ENCODE data around the gene KCNMA1.

KCNMA1 gene

GRCh38 chr10:76945166-76945565 is 692.4 kb downstream of the KCNMA1 start:
- Mint-ChIP-seq H3K4me1 (ENCODE audit: low read depth) (no peaks in the 10 kb centered on the region), H3K27me3 (ENCODE audit: low read depth) (no peaks in the 10 kb centered on the region), H3K36me3 (ENCODE audit: low read depth) (no peaks in the 10 kb centered on the region), H3K4me3 (no peak overlapping the region), H3K27ac (no peak overlapping the region), H3K9me3 (no peaks in the 10 kb centered on the region)
- no peak for DNase-seq (ENCODE audit: low spot score)

- no peaks in the 10 kb centered on the region for H3K4me1 Mint-ChIP-seq (ENCODE audit: low read depth)
- H3K27me3 Mint-ChIP-seq (ENCODE audit: low read depth) = no peaks in the 10 kb centered on the region
- H3K27ac Mint-ChIP-seq = no peak overlapping the region
- no peak for DNase-seq (ENCODE audit: low spot score)
- H3K4me3 Mint-ChIP-seq = no peak overlapping the region
- no peaks in the 10 kb centered on the region for H3K9me3 Mint-ChIP-seq
- no peaks in the 10 kb centered on the region for H3K36me3 Mint-ChIP-seq (ENCODE audit: low read depth)
These were observed 693.0 kb downstream of the KCNMA1 start for GRCh38 chr10:76944640-76945039.

GRCh38 chr10:76942628-76943416 is 694.8 kb downstream of the KCNMA1 start:
- no peak overlapping the region for H3K27ac Mint-ChIP-seq
- H3K4me1 Mint-ChIP-seq (ENCODE audit: low read depth) = no peaks in the 10 kb centered on the region
- DNase-seq (ENCODE audit: low spot score) = no peak
- H3K36me3 Mint-ChIP-seq (ENCODE audit: low read depth) = no peaks in the 10 kb centered on the region
- H3K4me3 Mint-ChIP-seq = no peak overlapping the region
- H3K9me3 Mint-ChIP-seq = no peaks in the 10 kb centered on the region
- H3K27me3 Mint-ChIP-seq (ENCODE audit: low read depth) = no peaks in the 10 kb centered on the region

DNA sequence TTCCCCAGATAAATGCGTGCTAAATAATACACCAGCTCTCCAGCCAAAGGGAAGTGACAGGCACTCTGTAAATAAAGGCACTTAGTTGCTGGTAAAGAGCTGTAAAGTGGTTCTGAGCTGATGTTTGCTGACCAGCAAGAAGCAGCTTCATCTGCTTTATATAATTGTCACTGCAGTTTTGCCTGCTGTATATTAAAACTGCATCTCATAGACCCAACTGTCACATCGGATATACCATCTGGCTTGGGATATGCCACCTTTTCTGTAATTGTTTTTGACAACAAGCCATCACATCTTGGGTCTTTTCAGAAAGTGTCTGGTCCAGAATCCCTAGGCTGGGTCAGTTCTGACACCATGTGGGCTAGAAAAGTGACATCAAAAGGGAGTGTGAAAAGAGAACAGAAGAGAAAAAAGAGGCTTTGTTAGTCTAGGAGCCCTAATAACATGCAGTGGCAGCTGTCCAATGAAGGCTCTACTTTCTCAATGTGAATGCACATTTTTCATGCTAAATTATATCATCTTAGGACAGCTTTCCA is 697.6 kb downstream of the KCNMA1 start:
- Mint-ChIP-seq H3K4me1 (ENCODE audit: low read depth) (no peaks in the 10 kb centered on the region), H3K9me3 (no peaks in the 10 kb centered on the region), H3K27me3 (ENCODE audit: low read depth) (no peaks in the 10 kb centered on the region), H3K4me3 (no peak overlapping the region), H3K36me3 (ENCODE audit: low read depth) (no peaks in the 10 kb centered on the region), H3K27ac (no peak overlapping the region)
- DNase-seq (ENCODE audit: low spot score) = no peak

DNA sequence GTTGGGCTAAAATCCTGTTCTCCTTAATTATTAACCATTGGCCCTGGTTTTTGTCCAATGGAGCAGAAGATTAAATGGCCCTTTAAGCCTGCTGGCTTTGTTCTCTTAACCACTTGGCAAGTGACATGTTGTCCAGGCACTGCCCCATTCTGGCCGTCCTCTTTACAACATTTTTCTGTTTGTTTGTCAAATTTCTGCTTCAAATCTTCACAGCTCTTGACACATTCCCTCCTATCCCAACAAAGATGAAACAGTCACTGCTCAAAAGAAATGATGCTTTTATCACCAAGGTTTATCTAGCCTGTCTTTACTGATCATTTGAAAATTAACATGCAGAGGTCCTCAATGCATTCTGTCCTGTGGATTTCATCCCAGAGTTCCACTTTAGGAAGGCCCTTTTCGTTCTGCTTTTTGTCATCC is 700.4 kb downstream of the KCNMA1 start:
- no peaks in the 10 kb centered on the region for H3K4me1 Mint-ChIP-seq (ENCODE audit: low read depth)
- no peaks in the 10 kb centered on the region for H3K36me3 Mint-ChIP-seq (ENCODE audit: low read depth)
- no peak for DNase-seq (ENCODE audit: low spot score)
- H3K27me3 Mint-ChIP-seq (ENCODE audit: low read depth) = no peaks in the 10 kb centered on the region
- no peaks in the 10 kb centered on the region for H3K9me3 Mint-ChIP-seq
- H3K27ac Mint-ChIP-seq = no peak overlapping the region
- H3K4me3 Mint-ChIP-seq = no peak overlapping the region

DNA sequence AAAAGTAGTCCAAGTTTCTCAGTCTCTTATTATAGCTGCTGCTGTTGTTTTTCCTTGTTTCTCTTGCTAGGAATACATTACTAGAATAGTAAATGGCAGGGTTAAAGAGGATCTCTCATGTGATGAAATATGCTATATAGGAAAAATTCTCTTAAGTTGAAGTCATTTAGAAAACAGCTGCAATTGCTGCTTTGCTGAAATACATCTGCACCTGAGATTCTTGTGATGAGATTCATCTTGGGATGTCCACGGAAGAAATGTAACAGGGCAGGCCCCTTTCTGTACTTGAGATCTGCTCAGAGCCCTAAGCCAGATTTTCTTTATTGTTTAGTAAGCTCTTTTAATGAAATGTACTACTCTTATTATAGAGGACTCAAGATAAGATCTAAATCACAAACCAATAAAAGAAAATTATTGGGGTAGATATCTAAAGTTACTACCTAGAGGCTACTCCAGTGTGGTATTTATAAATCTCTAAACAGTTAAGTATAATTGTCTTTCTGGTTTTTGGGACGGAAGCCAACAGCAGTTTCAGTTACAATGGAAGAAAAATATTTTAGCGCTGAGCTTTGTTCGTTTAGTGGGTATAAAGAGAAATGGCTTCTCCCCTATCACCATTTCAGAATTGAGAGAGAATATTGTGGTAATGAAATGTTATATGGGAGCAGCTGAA is 701.5 kb downstream of the KCNMA1 start:
- H3K27me3 Mint-ChIP-seq (ENCODE audit: low read depth) = no peaks in the 10 kb centered on the region
- no peak overlapping the region for H3K4me3 Mint-ChIP-seq
- no peaks in the 10 kb centered on the region for H3K4me1 Mint-ChIP-seq (ENCODE audit: low read depth)
- H3K36me3 Mint-ChIP-seq (ENCODE audit: low read depth) = no peaks in the 10 kb centered on the region
- no peaks in the 10 kb centered on the region for H3K9me3 Mint-ChIP-seq
- no peak overlapping the region for H3K27ac Mint-ChIP-seq
- no peak for DNase-seq (ENCODE audit: low spot score)

- no peak overlapping the region for H3K27ac Mint-ChIP-seq
- H3K27me3 Mint-ChIP-seq (ENCODE audit: low read depth) = no peaks in the 10 kb centered on the region
- H3K4me1 Mint-ChIP-seq (ENCODE audit: low read depth) = no peaks in the 10 kb centered on the region
- no peak for DNase-seq (ENCODE audit: low spot score)
- H3K4me3 Mint-ChIP-seq = no peak overlapping the region
- no peaks in the 10 kb centered on the region for H3K9me3 Mint-ChIP-seq
- H3K36me3 Mint-ChIP-seq (ENCODE audit: low read depth) = no peaks in the 10 kb centered on the region
These were observed 709.0 kb downstream of the KCNMA1 start for GRCh38 chr10:76928565-76928964.

DNA sequence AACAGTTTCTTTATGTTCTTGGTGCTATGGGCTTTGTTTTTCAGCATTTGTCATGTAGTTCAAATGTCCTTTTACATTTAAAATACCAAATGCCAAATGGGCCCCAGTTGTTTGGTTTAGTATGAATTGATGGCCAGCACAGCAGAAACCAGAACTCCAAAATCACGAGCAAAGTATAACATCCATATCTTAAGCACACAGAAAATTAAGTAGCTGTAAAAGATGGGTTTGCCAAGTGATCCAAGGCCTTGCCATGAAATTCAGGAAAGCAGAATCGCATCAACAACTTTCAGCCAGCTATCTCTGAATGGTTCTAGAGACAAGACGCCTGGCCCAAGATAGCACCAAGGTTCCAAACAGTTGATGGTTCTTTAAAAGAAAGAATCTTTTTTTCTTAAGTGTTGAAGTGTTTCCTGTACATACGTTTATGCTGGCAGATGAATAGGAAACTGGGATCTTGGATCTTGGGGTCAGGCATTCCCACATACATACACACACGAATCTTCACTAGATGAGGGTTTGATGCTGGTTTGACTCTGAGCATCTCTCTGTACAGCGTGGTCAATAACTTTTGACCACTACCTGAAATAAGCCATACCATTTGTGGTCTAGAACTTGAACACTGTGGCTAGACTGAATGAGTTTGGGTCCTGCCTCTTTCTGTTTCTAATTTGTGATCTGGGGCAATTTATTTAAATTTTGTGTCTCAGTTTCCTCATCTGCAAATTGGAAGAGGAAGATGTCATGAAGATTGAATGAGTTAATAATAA is 711.8 kb downstream of the KCNMA1 start:
- H3K27me3 Mint-ChIP-seq (ENCODE audit: low read depth) = no peaks in the 10 kb centered on the region
- no peaks in the 10 kb centered on the region for H3K36me3 Mint-ChIP-seq (ENCODE audit: low read depth)
- H3K27ac Mint-ChIP-seq = no peak overlapping the region
- H3K9me3 Mint-ChIP-seq = no peaks in the 10 kb centered on the region
- no peaks in the 10 kb centered on the region for H3K4me1 Mint-ChIP-seq (ENCODE audit: low read depth)
- no peak for DNase-seq (ENCODE audit: low spot score)
- H3K4me3 Mint-ChIP-seq = no peak overlapping the region

DNA sequence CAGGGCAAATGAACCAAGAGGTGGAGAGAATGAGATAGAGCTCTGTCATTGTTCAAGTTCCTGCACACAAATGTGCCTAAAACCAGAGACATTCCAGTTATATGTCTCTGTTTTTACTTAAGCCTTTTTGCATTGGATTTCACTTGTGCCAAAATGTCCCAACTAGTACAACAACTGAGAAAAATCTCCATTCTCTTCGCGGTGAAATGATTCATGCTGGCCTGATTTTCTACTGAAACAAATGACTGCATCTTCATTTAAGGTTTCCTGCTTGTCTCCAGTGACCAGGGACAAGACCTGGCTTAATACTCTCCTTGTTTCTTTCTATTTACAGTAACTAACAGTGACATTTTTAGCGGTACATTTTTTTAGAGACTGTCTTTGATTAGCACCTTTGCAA is 714.9 kb downstream of the KCNMA1 start:
- Mint-ChIP-seq H3K9me3 (no peaks in the 10 kb centered on the region), H3K27ac (no peak overlapping the region), H3K36me3 (ENCODE audit: low read depth) (no peaks in the 10 kb centered on the region), H3K4me3 (no peak overlapping the region), H3K27me3 (ENCODE audit: low read depth) (no peaks in the 10 kb centered on the region), H3K4me1 (ENCODE audit: low read depth) (no peaks in the 10 kb centered on the region)
- DNase-seq (ENCODE audit: low spot score) = no peak

DNA sequence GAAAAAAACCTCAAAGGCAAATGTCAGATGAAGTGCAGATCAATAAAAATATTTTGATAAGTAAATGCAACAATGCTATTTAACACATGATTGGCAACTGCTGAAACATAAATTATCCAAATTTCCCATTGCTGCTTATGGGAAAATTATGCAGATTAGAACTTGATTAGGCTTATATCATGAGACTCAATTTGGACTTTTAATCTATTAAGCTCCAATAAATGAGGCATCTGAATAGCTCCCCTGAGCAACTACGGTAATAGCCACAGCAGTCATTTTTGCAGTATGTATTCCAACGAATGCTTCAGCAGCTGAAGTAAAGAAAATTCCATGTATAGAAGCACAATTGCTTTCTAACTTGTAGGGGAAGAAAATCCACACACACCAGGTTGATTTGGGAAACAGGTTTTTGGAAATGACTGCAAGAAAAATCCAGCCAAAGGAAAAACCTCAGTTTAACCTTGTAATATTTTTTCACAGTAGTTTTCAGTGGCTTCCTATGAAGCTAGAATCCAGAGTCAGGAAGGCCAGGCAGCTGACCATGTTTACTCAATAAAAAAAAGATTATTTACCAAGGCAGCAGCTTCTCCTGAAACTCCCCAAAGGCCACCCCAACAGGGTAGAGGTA is 716.1 kb downstream of the KCNMA1 start:
- H3K27me3 Mint-ChIP-seq (ENCODE audit: low read depth) = no peaks in the 10 kb centered on the region
- no peaks in the 10 kb centered on the region for H3K4me1 Mint-ChIP-seq (ENCODE audit: low read depth)
- no peak overlapping the region for H3K27ac Mint-ChIP-seq
- no peaks in the 10 kb centered on the region for H3K9me3 Mint-ChIP-seq
- no peak for DNase-seq (ENCODE audit: low spot score)
- no peak overlapping the region for H3K4me3 Mint-ChIP-seq
- H3K36me3 Mint-ChIP-seq (ENCODE audit: low read depth) = no peaks in the 10 kb centered on the region

DNA sequence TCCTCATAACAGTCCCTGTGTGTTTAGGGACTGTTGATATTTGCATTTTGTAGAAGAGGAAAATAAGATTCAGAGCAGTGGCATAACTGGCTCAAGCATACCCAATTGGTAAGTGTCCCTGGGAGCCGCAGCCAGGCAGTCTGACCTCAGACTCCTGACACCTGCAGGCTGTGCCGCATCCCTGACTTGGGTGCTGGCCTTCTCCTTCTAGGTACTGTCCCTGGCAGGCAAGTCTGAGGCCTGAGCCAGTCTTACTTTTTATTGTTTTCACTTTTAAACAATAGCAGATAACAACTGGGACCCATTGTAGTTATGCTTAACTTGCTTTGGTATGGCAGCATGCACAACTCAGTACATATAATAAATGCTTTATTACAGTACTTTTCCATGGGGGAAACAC is 717.0 kb downstream of the KCNMA1 start:
- no peaks in the 10 kb centered on the region for H3K4me1 Mint-ChIP-seq (ENCODE audit: low read depth)
- no peak for DNase-seq (ENCODE audit: low spot score)
- H3K9me3 Mint-ChIP-seq = no peaks in the 10 kb centered on the region
- H3K36me3 Mint-ChIP-seq (ENCODE audit: low read depth) = no peaks in the 10 kb centered on the region
- H3K27me3 Mint-ChIP-seq (ENCODE audit: low read depth) = no peaks in the 10 kb centered on the region
- no peak overlapping the region for H3K27ac Mint-ChIP-seq
- H3K4me3 Mint-ChIP-seq = no peak overlapping the region

DNA sequence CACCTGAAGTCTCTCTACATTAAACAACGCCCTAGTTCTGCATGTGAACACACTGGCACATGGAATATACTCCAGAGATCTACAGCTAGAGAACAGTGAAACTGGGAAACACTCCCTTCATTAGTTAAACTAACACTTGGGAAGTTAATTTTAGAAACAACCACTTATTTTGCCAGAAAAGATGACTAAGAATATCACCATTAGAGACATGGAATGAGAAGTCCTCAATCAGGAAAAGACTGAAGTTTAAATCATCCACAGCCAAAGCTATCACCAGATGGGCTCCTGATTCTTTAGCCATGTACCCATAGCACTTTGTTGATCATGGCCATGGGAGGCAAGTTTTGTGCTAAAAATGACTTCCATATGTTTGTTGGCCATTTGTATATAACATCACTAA is 719.5 kb downstream of the KCNMA1 start:
- no peak overlapping the region for H3K27ac Mint-ChIP-seq
- H3K27me3 Mint-ChIP-seq (ENCODE audit: low read depth) = no peaks in the 10 kb centered on the region
- no peaks in the 10 kb centered on the region for H3K4me1 Mint-ChIP-seq (ENCODE audit: low read depth)
- H3K4me3 Mint-ChIP-seq = no peak overlapping the region
- no peak for DNase-seq (ENCODE audit: low spot score)
- H3K36me3 Mint-ChIP-seq (ENCODE audit: low read depth) = no peaks in the 10 kb centered on the region
- H3K9me3 Mint-ChIP-seq = no peaks in the 10 kb centered on the region

GRCh38 chr10:76917071-76917470 is 720.5 kb downstream of the KCNMA1 start:
- Mint-ChIP-seq H3K36me3 (ENCODE audit: low read depth) (no peaks in the 10 kb centered on the region), H3K4me3 (no peak overlapping the region), H3K27me3 (ENCODE audit: low read depth) (no peaks in the 10 kb centered on the region), H3K4me1 (ENCODE audit: low read depth) (no peaks in the 10 kb centered on the region), H3K9me3 (no peaks in the 10 kb centered on the region), H3K27ac (no peak overlapping the region)
- DNase-seq (ENCODE audit: low spot score) = no peak

DNA sequence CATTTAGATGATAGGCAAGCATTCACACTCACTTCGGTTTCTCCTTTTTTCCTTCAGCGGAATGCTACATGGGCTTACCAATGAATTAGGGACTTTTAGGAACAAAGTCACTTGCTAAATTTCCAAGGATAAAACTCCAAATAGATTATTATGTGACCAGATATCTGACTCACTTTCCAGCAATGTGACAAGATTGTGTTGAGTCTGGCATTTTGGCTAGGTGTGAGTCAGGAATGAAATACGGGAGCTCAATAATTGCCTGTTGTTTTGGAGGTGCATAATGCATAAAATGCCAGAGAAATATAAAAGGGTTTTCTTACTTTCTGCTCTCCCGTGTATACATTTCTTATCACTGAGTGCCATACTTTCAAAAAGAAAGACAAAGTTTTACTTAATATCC is 721.1 kb downstream of the KCNMA1 start:
- DNase-seq (ENCODE audit: low spot score) = no peak
- H3K36me3 Mint-ChIP-seq (ENCODE audit: low read depth) = no peaks in the 10 kb centered on the region
- no peaks in the 10 kb centered on the region for H3K9me3 Mint-ChIP-seq
- H3K4me1 Mint-ChIP-seq (ENCODE audit: low read depth) = no peaks in the 10 kb centered on the region
- no peak overlapping the region for H3K27ac Mint-ChIP-seq
- H3K4me3 Mint-ChIP-seq = no peak overlapping the region
- no peaks in the 10 kb centered on the region for H3K27me3 Mint-ChIP-seq (ENCODE audit: low read depth)

Data from T-helper 2 cell treated with Interferon-gamma antibody and Interleukin-4, amounts not matched to agents 5 μg/mL and 100 μg/mL, for 36 hours (primary cell).